WTC11 (cell line): ENCODE results near the gene SYNPO2. TPM values are rescaled to one million over a fixed set of nuclear protein-coding genes. Genes with fewer than 3 reads are reported as not detected.
"Not testable (repeated sequence)": the region's sequence is repeated elsewhere in the genome, so short reads cannot be mapped to it uniquely, and the experiment has no call there.

Experiments
- ATAC-seq: fragments of 200-7000 bp; cut with Tn5 transposase; 2 replicates; pipeline ENCODE4 v1.10.0; 2021; ENCODE audit warnings: mild to moderate bottlenecking, moderate library complexity
- CTCF ChIA-PET: fragments of 300-600 bp; sonication (Branson Sonifier 250); formaldehyde crosslinking; loops from one replicate; lab custom pipeline; 2021; ENCODE audit warnings: antibody characterized with exemption; lab: Charles Lee
- POLR2A ChIA-PET: fragments of 350-600 bp; sonication (Branson Sonifier 250); formaldehyde crosslinking; loops from one replicate; lab custom pipeline; 2021; ENCODE audit warnings: antibody characterized with exemption; lab: Charles Lee
- DNase-seq: peaks from one replicate; pipeline ENCODE4 v3.0.0; 2021; ENCODE audit warnings: low spot score
- H3K27ac Mint-ChIP-seq: 2 replicates; pipeline ENCODE4 v1.8.0; 2021; ENCODE audit warnings: mixed read lengths
- H3K27me3 Mint-ChIP-seq: 2 replicates; pipeline ENCODE4 v1.8.0; 2021; ENCODE audit warnings: low read depth, mild to moderate bottlenecking, moderate library complexity, mixed read lengths
- H3K36me3 Mint-ChIP-seq: 2 replicates; pipeline ENCODE4 v1.8.0; 2021; ENCODE audit warnings: mixed read lengths
- H3K4me1 Mint-ChIP-seq: 2 replicates; pipeline ENCODE4 v1.8.0; 2022; ENCODE audit warnings: mixed read lengths
- H3K4me3 Mint-ChIP-seq: 2 replicates; pipeline ENCODE4 v1.8.0; 2021; ENCODE audit warnings: mild to moderate bottlenecking, moderate library complexity, mixed read lengths
- H3K9me3 Mint-ChIP-seq: 2 replicates; pipeline ENCODE4 v1.8.0; 2021; ENCODE audit warnings: mixed read lengths
- ATF3 ChIP-seq: sonication (generic); formaldehyde crosslinking; conservative IDR thresholded peaks from 2 replicates; pipeline ENCODE4 v1.8.1; 2022; ENCODE audit warnings: mild to moderate bottlenecking, missing genetic modification reagents
- CREB1 ChIP-seq: sonication (generic); formaldehyde crosslinking; IDR thresholded peaks from 2 replicates; pipeline ENCODE4 v1.8.0; 2023; ENCODE audit warnings: mild to moderate bottlenecking, missing genetic modification reagents
- EMX1 ChIP-seq: fragments of 250-450 bp; sonication (Bioruptor Pico); IDR thresholded peaks from 2 replicates; pipeline ENCODE4 v1.8.0; 2021; ENCODE audit warnings: mild to moderate bottlenecking
- FOXJ3 ChIP-seq: sonication (generic); formaldehyde crosslinking; IDR thresholded peaks from 2 replicates; pipeline ENCODE4 v1.9.0; 2021; ENCODE audit warnings: missing genetic modification reagents, mild to moderate bottlenecking, borderline replicate concordance
- HMGA2 ChIP-seq: fragments of 250-450 bp; sonication (Bioruptor Pico); IDR thresholded peaks from 2 replicates; pipeline ENCODE4 v1.4.0; 2021; ENCODE audit warnings: mild to moderate bottlenecking, moderate library complexity
- IRF2 ChIP-seq: sonication (generic); formaldehyde crosslinking; IDR thresholded peaks from 2 replicates; pipeline ENCODE4 v1.8.0; 2022; ENCODE audit warnings: low read depth, missing genetic modification reagents, borderline replicate concordance
- JUN ChIP-seq: sonication (generic); formaldehyde crosslinking; IDR thresholded peaks from 2 replicates; pipeline ENCODE4 v1.8.0; 2023; ENCODE audit warnings: mild to moderate bottlenecking, missing genetic modification reagents
- NFATC4 ChIP-seq: fragments of 250-450 bp; sonication (Bioruptor Pico); IDR thresholded peaks from 2 replicates; pipeline ENCODE4 v1.9.0; 2021; ENCODE audit warnings: mild to moderate bottlenecking
- NR1H2 ChIP-seq: sonication (generic); formaldehyde crosslinking; IDR thresholded peaks from 2 replicates; pipeline ENCODE4 v1.9.0; 2021; ENCODE audit warnings: mild to moderate bottlenecking, moderate library complexity, missing genetic modification reagents
- NR2C2 ChIP-seq: sonication (generic); formaldehyde crosslinking; IDR thresholded peaks from 2 replicates; pipeline ENCODE4 v1.8.0; 2022; ENCODE audit warnings: mild to moderate bottlenecking, missing genetic modification reagents
- SMAD4 ChIP-seq: sonication (generic); formaldehyde crosslinking; IDR thresholded peaks from 2 replicates; pipeline ENCODE4 v1.8.0; 2022; ENCODE audit warnings: mild to moderate bottlenecking, missing genetic modification reagents
- TCF7 ChIP-seq: sonication (generic); formaldehyde crosslinking; IDR thresholded peaks from 2 replicates; pipeline ENCODE4 v1.8.0; 2022; ENCODE audit warnings: mild to moderate bottlenecking, low read depth, missing genetic modification reagents, moderate library complexity
- ZNF121 ChIP-seq: sonication (generic); formaldehyde crosslinking; IDR thresholded peaks from 2 replicates; pipeline ENCODE4 v1.8.0; 2023; ENCODE audit warnings: missing genetic modification reagents
- ZNF416 ChIP-seq: fragments of 250-450 bp; sonication (Bioruptor Pico); IDR thresholded peaks from 2 replicates; pipeline ENCODE4 v1.9.0; 2021; ENCODE audit warnings: mild to moderate bottlenecking, inconsistent platforms
- total RNA-seq: library from RNA; stranded (reverse); gene quantifications from 3 replicates; pipeline ENCODE4 v1.2.3, GENCODE V29; 2021
- TF ChIP-seq, protein P1 (sequence below): sonication (generic); formaldehyde crosslinking; IDR thresholded peaks from 2 replicates; pipeline ENCODE4 v1.8.1; 2023; ENCODE audit warnings: mild to moderate bottlenecking, missing genetic modification reagents
- TF ChIP-seq, protein P2 (sequence below): fragments of 250-450 bp; sonication (Bioruptor Pico); IDR thresholded peaks from 2 replicates; pipeline ENCODE4 v1.9.0; 2021; ENCODE audit warnings: mild to moderate bottlenecking, borderline replicate concordance
- TF ChIP-seq, protein P3 (sequence below): sonication (generic); formaldehyde crosslinking; IDR thresholded peaks from 2 replicates; pipeline ENCODE4 v1.8.1; 2022; ENCODE audit warnings: low read depth, mild to moderate bottlenecking, moderate library complexity, missing genetic modification reagents, borderline replicate concordance
- TF ChIP-seq, protein P4 (sequence below): fragments of 250-450 bp; sonication (Bioruptor Pico); conservative IDR thresholded peaks from 2 replicates; pipeline ENCODE4 v1.9.0; 2021; ENCODE audit warnings: mild to moderate bottlenecking

The SYNPO2 gene
- total RNA-seq, 1 experiment from 2014 or later = 1.9 TPM

GRCh38 chr4:119020158-119020557 is 131.5 kb downstream of the SYNPO2 start:
- no peak for ATAC-seq
- ChIA-PET CTCF (interaction anchor here (2.8 kb wide), 1 partner anchor 20 kb away, joined by 8 read pairs; no protein-coding TSS in a partner anchor), POLR2A (no interaction called here)
- Mint-ChIP-seq H3K4me1 (peaks cover 23% of the 10 kb centered on the region), H3K27ac (no peak overlapping the region; the same call in 1 of the 2 replicates), H3K27me3 (no peaks in the 10 kb centered on the region), H3K4me3 (no peak overlapping the region), H3K9me3 (peaks cover 5% of the 10 kb centered on the region; the same call in 1 of the 2 replicates), H3K36me3 (no peaks in the 10 kb centered on the region)
- DNase-seq = no peak
- TF ChIP-seq, protein P1, sequence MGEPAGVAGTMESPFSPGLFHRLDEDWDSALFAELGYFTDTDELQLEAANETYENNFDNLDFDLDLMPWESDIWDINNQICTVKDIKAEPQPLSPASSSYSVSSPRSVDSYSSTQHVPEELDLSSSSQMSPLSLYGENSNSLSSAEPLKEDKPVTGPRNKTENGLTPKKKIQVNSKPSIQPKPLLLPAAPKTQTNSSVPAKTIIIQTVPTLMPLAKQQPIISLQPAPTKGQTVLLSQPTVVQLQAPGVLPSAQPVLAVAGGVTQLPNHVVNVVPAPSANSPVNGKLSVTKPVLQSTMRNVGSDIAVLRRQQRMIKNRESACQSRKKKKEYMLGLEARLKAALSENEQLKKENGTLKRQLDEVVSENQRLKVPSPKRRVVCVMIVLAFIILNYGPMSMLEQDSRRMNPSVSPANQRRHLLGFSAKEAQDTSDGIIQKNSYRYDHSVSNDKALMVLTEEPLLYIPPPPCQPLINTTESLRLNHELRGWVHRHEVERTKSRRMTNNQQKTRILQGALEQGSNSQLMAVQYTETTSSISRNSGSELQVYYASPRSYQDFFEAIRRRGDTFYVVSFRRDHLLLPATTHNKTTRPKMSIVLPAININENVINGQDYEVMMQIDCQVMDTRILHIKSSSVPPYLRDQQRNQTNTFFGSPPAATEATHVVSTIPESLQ = no peak
- TF ChIP-seq EMX1 (CRISPR knock-in tag) = no peak
- no peak for TF ChIP-seq SMAD4 (CRISPR knock-in tag)

DNA sequence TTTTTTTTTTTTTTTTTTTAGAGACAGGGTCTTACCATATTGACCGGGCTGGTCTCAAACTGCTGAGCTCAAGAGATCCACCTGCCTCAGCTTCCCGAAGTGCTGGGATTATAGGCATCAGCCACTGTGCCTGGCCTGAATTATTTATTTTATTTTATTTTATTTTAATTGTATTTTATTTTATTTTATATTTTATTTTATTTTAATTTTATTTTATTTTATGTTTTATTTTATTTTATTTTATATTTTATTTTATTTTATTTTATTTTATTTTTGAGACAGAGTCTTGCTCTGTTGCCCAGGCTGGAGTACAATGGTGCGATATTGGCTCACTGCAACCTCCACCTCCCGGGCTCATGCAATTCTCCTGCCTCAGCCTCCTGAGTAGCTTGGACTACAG is 133.9 kb downstream of the SYNPO2 start:
- not testable (repeated sequence) for DNase-seq, ATAC-seq, H3K36me3 Mint-ChIP-seq, H3K27ac Mint-ChIP-seq, H3K27me3 Mint-ChIP-seq
- CTCF ChIA-PET = interaction anchor here (0.6 kb wide), 1 partner anchor 35 kb away, joined by 4 read pairs; no protein-coding TSS in a partner anchor
- H3K4me1 Mint-ChIP-seq = peaks cover 40% of the 10 kb centered on the region
- TF ChIP-seq ZNF121 (peak; percentile 63; the same call in 1 of the 2 replicates), HMGA2 (CRISPR knock-in tag) (peak; percentile 100)
- TF ChIP-seq, all 79 proteins: peak for 2; not testable (repeated sequence) for 77
- POLR2A ChIA-PET, H3K9me3 Mint-ChIP-seq, H3K4me3 Mint-ChIP-seq: not testable (repeated sequence)

- Mint-ChIP-seq H3K36me3 (no peaks in the 10 kb centered on the region), H3K9me3 (no peaks in the 10 kb centered on the region), H3K4me3 (0 out of 2 replicates have a peak overlapping the region, but pooled peaks have one; percentile 11), H3K27me3 (no peaks in the 10 kb centered on the region), H3K27ac (no peak overlapping the region), H3K4me1 (peaks cover 40% of the 10 kb centered on the region)
- DNase-seq = no peak
- CTCF ChIA-PET = interaction anchor here (1.1 kb wide), 1 partner anchor 16 kb away, joined by 4 read pairs; no protein-coding TSS in a partner anchor
- POLR2A ChIA-PET = no interaction called here
- ATAC-seq = no peak
- no peak for TF ChIP-seq NR2C2 (CRISPR knock-in tag)
- no peak for TF ChIP-seq JUN (CRISPR knock-in tag)
- no peak for TF ChIP-seq TCF7
- TF ChIP-seq NR1H2 (CRISPR knock-in tag) = no peak
- TF ChIP-seq ZNF416 (CRISPR knock-in tag) = no peak
- TF ChIP-seq EMX1 (CRISPR knock-in tag) = no peak
- TF ChIP-seq CREB1 (CRISPR knock-in tag) = no peak
- TF ChIP-seq, protein P2, sequence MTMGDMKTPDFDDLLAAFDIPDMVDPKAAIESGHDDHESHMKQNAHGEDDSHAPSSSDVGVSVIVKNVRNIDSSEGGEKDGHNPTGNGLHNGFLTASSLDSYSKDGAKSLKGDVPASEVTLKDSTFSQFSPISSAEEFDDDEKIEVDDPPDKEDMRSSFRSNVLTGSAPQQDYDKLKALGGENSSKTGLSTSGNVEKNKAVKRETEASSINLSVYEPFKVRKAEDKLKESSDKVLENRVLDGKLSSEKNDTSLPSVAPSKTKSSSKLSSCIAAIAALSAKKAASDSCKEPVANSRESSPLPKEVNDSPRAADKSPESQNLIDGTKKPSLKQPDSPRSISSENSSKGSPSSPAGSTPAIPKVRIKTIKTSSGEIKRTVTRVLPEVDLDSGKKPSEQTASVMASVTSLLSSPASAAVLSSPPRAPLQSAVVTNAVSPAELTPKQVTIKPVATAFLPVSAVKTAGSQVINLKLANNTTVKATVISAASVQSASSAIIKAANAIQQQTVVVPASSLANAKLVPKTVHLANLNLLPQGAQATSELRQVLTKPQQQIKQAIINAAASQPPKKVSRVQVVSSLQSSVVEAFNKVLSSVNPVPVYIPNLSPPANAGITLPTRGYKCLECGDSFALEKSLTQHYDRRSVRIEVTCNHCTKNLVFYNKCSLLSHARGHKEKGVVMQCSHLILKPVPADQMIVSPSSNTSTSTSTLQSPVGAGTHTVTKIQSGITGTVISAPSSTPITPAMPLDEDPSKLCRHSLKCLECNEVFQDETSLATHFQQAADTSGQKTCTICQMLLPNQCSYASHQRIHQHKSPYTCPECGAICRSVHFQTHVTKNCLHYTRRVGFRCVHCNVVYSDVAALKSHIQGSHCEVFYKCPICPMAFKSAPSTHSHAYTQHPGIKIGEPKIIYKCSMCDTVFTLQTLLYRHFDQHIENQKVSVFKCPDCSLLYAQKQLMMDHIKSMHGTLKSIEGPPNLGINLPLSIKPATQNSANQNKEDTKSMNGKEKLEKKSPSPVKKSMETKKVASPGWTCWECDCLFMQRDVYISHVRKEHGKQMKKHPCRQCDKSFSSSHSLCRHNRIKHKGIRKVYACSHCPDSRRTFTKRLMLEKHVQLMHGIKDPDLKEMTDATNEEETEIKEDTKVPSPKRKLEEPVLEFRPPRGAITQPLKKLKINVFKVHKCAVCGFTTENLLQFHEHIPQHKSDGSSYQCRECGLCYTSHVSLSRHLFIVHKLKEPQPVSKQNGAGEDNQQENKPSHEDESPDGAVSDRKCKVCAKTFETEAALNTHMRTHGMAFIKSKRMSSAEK = no peak
- TF ChIP-seq IRF2 (CRISPR knock-in tag) = no peak
- TF ChIP-seq ATF3 (CRISPR knock-in tag) = no peak
- TF ChIP-seq FOXJ3 (CRISPR knock-in tag) = no peak
- TF ChIP-seq, protein P3, sequence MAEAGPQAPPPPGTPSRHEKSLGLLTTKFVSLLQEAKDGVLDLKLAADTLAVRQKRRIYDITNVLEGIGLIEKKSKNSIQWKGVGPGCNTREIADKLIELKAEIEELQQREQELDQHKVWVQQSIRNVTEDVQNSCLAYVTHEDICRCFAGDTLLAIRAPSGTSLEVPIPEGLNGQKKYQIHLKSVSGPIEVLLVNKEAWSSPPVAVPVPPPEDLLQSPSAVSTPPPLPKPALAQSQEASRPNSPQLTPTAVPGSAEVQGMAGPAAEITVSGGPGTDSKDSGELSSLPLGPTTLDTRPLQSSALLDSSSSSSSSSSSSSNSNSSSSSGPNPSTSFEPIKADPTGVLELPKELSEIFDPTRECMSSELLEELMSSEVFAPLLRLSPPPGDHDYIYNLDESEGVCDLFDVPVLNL = no peak
- TF ChIP-seq, protein P1 = no peak
- TF ChIP-seq NFATC4 = no peak
- TF ChIP-seq, protein P4, sequence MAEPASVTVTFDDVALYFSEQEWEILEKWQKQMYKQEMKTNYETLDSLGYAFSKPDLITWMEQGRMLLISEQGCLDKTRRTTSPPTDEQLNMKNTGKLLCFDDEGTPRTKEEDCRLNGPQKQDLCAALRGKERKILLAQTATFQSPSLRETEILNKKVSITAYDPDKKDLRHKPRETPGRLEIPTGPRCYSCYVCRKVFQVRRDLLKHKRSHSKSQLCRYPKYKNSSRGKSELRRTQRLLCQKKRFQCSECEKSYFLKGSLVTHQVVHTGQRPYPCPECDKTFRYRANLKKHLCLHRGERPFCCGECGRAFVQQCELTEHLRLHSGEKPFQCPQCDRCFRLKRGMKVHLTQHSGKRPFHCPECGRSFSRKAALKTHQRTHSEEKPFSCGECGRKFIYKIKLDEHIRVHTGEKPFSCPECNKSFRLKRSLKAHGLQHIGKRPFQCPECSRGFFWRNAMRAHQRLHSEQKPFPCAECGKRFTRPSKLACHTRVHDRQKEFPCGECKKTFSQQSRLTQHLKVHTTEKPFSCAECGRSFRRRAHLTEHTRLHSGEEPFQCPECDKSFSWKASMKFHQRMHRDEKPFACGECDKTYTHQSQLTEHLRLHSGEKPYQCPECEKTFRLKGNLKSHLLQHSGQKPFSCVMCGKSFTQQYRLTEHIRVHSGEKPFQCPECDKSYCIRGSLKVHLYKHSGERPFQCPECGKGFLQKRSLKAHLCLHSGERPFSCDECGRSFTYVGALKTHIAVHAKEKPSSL (CRISPR knock-in tag) = no peak
- no peak for TF ChIP-seq ZNF121
These were observed 135.4 kb downstream of the SYNPO2 start for GRCh38 chr4:119024102-119024501.
